NCI-H1105 (cell line): ENCODE data around the gene SMPD4.
A peak's percentile ranks its signal among the peaks of the same experiment; 100 is the strongest.
"Not testable (repeated sequence)": the region's sequence is repeated elsewhere in the genome, so short reads cannot be mapped to it uniquely, and the experiment has no call there.

ENCODE experiments used
- DNase-seq: peaks from one replicate; lab custom pipeline; 2025; lab: John Stamatoyannopoulos, UW

Gene SMPD4, protein sequence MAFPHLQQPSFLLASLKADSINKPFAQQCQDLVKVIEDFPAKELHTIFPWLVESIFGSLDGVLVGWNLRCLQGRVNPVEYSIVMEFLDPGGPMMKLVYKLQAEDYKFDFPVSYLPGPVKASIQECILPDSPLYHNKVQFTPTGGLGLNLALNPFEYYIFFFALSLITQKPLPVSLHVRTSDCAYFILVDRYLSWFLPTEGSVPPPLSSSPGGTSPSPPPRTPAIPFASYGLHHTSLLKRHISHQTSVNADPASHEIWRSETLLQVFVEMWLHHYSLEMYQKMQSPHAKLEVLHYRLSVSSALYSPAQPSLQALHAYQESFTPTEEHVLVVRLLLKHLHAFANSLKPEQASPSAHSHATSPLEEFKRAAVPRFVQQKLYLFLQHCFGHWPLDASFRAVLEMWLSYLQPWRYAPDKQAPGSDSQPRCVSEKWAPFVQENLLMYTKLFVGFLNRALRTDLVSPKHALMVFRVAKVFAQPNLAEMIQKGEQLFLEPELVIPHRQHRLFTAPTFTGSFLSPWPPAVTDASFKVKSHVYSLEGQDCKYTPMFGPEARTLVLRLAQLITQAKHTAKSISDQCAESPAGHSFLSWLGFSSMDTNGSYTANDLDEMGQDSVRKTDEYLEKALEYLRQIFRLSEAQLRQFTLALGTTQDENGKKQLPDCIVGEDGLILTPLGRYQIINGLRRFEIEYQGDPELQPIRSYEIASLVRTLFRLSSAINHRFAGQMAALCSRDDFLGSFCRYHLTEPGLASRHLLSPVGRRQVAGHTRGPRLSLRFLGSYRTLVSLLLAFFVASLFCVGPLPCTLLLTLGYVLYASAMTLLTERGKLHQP

DNA sequence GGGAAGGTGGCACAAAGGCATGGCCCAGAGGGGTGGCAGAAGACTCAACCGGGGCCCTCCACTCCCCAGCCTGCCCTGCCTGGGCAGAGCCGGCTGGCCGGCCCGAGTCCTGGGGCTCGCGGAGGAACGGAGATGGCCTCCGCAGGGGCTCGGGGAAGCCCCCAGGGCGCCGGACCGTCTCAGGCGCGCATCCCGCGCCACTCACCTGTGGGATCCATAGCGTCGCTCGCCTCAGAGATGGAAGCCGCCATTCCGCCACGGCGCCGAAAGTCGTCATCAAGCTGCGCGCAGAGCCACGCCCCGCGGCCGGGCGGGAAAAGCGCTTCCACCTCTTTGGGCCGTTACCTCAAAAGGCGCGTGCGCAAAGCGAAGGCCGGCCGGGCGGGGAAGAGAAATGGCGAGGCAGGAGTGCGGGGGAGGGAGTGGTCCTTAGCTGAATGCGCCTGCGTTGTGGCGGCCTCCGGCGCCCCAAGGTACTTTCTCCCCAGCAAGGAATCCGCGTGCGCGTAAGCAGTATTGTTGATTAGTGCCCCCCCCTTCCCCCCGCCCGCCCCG, at the start of gene SMPD4:
Gene SMPD4, minus strand, starts transcription at position 278 of the 555 bp plus-strand sequence. CDS start 5,010 bp downstream, outside the sequence.
- DNase-seq = peak; percentile 84

DNA sequence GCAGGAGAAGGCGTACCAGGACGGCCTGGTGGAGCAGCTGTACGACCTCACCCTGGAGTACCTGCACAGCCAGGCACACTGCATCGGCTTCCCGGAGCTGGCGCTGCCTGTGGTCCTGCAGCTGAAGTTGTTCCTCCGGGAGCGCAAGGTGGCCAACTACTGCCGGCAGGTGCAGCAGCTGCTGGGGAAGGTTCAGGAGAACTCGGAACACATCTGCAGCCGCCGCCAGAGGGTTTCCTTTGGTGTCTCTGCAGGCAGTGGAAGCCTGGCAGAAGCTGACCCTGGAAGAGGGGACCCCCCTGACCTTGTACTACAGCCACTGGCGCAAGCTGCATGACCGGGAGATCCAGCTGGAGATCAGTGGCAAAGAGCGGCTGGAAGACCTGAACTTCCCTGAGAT, 49.5 kb upstream of the SMPD4 start:
- DNase-seq = not testable (repeated sequence)

DNA sequence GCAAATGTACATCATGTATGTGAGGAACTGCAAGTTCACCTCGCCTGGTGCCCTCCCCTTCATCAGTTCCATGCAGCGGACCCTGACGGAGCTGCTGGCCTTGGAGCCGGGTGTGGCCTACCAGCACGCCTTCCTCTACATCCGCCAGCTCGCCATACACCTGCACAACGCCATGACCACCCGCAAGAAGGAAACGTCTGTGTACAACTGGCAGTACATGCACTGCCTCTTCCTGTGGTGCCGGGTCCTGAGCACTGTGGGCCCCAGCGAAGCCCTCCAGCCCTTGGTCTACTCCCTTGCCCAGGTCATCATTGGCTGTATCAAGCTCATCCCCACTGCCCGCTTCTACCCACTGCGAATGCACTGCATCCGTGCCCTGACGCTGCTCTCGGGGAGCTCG, 49.0 kb upstream of the SMPD4 start:
- not testable (repeated sequence) for DNase-seq

DNA sequence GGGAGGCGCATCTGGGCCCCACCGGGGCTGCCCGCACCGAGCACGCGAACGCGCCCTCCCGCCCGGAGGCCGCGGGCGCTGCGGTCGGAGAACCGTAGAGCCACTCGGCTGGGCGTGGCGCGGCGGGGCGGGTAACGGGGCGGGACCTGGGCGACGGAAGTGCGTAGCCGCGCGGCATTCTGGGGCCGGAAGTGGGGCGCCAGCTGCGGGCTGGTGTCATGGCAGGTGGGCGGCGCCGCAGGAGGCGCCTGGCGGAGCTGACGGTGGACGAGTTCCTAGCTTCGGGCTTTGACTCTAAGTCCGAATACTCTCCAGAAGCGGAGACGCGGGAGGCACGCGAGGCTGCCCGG, 47.7 kb upstream of the SMPD4 start:
- DNase-seq = not testable (repeated sequence)

DNA sequence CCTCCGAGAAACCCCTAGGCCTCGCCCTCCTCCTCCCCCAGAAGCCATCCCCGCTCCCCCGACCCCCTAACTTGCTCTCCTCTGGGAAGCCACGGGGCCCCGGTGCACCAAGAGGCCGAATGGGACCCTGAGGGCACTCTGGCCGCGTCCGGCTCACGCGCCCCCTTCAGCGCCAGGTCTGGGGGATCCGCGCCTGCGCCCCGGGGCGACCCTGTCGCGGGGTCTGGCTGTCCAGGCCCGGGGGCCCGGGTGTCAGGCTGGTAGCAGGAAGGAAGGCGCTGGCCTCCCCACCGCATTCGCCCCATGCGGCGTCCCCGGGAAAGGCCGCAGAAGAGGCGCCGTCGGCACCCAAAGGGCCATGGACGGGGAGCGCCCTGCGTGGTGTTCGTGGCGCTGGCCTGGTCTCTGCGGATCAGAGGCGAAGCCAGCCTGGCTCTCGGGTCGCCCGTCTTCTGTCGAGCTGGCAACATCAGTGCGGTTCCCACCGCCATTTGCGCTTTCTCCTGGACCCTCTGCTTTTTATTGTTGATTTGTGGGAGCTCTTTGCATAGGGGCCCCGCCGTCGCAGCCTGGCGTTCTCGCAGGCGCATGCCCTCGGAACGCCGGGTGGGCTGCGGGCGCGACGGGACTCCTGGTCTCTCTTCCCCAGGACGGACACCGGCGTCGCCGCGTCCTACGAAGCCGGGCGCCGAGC, 47.2 kb upstream of the SMPD4 start:
- not testable (repeated sequence) for DNase-seq

DNA sequence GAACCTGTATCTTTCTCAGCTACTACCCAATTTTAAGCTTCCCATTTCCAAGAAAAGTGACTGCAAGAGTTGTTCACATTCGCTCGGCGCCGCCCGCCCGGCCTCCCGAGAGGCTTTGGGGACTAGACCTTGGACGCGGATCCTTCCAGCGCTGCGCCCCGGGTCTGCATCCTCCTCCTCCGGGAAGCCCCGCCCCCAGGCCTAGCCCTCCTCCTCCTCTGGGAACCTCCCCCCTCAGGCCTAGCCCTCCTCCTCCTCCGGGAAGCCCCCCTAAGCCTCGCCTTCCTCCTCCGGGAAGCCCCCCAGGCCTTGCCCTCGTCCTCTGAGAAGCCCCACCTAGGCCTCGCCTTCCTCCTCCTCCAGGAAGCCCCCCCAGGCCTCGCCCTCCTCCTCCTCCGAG, 46.6 kb upstream of the SMPD4 start:
- not testable (repeated sequence) for DNase-seq

DNA sequence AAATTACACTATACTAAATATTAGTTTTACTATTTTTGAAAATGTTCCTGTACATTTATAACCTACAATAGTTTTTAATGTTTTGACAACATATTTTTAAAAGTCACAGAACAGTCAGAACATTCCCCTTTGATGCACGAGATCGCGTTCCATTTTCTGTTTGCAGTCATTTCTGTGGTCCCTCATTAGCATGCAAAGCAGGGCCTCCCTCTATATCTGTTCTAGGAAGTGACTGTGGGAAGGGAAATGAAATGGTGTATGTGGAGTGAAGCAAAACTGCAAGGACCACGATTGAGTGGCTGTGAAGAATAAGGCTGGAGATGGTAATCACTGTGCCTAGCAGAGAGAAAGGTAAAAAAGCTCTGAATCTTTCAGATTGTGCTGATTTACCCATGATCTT, 41.1 kb upstream of the SMPD4 start:
- DNase-seq = not testable (repeated sequence)

DNA sequence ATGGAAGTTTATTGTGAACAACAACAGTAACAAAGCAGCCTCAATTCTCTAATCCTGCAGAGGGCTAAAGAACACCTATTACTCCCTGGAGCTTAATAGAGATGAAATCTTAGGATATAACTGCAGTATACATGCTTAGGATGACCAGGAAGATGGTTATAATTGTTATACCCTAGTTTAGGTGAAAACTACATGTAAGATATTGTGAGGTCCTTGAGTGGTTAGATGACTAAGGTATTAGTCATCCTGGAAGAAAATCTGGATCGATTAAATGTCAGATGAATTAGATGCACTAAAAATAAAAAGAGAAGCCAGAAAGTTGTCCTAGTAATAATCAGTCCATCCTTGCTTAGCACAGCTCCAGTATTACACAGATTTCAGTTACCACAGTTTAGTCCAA, 39.1 kb upstream of the SMPD4 start:
- not testable (repeated sequence) for DNase-seq

DNA sequence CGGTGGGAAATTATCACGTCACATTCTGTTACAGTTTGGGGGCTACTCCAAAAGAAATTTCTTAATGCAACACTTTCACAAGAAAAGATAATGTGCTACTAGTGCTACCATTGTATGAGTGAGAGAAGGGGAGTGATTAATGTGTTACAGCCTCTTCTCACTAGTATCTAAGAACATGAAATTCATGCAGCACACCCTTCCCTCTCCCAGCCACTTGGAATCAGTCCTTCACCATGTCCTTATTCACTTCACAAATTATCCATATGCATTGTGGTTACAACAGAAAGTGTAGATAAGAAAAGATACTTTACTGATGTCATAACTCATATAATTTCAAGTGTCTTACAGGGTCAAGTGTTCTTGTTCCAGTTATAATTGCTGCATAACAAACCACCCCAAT, 37.7 kb upstream of the SMPD4 start:
- not testable (repeated sequence) for DNase-seq

DNA sequence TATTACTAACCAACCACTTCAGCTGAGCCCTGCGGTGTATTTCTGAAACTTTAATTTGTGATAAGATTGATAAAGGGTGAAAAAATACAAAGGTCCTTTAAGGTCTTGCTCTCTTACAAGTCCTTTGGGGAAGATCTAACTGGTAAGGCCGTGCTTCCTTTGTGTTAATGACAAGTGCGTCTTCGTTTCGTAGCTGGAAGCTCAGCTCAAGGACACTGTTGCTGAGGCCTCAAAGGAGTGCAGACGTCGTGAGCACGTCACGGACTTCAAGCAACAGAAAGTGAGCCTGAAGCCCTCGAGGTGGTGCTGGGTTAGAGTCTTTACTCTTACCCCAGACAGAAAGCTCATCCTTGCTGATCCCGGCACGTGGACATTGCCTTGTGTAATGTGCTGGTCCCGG, 25.6 kb upstream of the SMPD4 start:
- DNase-seq = not testable (repeated sequence)

DNA sequence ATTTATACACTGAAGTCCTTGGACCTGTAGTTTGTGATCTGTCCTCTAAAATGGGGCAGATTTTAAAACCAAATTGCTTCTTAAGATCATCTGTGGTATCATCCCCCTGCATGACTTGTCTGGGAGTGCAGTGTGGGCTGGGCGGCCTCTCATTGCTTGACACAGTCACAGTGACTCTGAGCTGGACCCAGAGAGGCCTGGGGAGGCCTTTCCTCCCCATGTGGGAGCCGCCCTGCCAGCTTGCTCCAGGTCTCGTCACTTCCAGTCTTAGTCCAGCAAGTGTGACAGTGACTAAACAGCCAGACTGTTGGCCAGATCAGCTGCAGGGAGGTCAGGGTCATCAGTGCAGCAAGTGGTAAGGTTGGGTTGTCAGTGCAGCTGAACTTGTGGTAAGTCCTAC, 21.7 kb upstream of the SMPD4 start:
- not testable (repeated sequence) for DNase-seq

DNA sequence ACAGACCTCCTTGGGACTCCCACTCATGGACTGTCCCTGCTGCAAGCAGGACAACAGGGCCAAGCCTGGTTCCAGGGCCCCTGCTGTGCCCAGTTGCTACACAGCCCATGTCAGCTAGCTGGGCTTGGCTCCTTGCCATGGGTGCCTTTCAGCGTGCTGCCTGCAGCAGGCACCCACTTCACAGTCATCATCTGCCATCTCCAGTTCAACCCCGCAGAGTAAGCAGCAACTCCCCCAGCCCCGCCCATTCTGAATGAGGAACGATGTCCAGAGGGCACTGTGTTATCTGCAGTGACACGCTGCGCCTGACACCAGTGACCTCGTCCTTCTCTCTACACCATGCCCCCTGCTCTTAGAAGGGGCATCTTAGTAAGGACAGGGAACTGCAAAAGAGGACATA, 21.1 kb upstream of the SMPD4 start:
- not testable (repeated sequence) for DNase-seq

DNA sequence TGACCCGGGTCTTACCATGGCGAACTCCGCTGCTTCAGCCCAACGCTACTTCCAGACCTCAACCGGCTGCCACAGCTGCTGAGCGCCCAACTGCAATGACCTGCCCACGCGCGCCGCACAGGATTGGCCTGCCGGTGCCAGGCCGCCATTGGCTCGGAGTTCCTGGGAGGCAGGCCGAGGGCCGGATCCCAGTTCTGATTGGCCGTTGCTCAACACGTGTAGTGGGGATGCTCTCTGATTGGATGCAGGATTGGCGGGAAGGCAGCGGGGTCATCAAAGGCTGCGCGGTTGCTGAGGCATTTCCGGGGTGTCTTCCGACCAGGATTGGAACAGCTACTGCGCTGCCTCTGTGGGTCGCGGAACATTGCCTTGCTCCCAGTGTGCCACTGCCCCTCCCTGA, 16.9 kb upstream of the SMPD4 start, which contains the start of gene TUBA3E:
Gene TUBA3E, minus strand, starts transcription at position 97 of the 400 bp plus-strand sequence. Its CDS starts 79 bp downstream, at position 18.
- DNase-seq = no peak

DNA sequence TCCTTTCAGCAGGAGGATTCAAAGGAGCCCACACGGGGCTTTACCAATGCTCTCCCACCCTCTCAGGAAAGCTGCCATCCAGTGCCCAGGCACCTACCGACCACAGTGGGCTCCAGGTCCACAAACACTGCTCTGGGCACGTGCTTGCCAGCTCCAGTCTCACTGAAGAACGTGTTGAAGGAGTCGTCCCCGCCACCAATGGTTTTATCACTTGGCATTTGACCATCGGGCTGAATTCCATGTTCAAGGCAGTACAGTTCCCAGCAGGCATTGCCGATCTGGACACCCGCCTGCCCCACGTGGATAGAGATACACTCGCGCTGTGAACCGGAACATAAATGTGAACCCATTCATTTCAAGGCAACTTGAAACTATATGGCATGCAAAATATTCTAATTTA, 14.7 kb upstream of the SMPD4 start:
- not testable (repeated sequence) for DNase-seq

DNA sequence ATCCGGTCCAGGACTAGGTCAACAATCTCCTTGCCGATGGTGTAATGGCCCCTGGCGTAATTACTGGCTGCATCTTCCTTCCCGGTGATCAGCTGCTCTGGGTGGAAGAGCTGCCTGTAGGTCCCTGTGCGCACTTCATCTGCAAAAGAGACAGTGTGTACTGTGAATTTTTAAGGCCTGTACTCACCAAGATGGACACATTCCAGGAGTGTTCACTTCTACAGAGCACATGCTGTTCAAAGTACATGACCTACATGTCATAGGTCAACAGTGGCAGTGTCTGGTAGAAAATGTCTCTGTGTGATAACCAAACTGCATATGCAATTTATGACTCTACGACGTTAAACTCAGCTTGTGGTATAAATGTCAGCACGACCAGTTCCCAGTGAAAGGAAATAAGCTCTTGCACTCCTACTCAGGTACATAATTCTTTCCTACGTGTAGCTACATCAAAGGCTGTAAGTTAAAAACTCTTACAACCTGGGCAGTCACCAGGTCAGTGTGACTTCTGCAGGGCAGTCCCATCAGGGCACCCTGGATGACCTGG, 13.8 kb upstream of the SMPD4 start:
- not testable (repeated sequence) for DNase-seq

DNA sequence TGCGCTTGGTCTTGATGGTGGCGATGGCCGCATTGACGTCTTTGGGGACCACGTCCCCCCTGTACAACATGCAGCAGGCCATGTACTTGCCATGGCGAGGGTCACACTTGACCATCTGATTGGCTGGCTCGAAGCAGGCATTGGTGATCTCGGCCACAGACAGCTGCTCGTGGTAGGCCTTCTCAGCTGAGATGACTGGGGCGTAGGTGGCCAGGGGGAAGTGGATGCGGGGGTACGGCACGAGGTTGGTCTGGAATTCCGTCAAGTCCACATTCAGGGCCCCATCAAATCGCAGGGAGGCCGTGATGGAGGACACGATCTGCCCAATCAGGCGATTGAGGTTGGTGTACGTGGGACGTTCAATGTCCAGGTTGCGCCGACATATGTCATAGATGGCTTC, 12.4 kb upstream of the SMPD4 start:
- not testable (repeated sequence) for DNase-seq

DNA sequence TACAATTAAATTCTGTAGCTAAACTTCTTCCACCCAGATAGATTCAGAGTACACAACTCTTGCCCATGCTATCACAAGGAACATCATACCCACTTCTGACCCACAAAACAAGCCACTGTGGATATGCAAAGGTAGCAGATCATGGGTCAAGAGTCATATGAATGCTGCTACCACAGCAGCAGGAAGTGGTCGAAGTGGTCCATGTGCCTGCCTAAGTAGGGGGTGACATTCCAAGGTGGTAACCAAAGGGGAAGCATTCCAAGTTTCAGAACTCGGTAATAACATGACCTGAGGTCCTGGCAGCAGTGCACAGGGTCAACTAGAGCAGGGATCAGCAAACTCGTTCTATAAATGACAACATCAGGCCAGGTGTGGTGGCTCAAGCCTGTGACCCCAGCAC, 11.0 kb upstream of the SMPD4 start:
- not testable (repeated sequence) for DNase-seq

DNA sequence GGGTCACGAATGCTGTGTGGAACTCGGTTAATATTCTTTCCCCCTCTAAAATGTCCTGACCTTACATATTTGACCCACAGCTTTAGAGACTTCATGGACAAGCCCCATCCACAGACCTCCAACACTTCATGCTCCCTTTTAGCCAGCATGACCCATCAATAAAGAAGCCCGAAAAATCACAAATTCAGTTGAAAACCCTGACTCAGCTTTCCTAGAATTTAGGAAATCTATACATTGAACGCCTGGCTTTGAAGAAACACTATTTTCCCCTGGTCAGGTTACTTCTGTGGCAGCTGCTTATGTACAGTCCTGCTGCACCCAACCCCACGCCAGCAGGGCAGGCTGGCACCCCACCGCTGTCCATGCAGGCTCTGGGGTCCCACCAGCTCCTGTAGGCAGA, 9.9 kb upstream of the SMPD4 start:
- DNase-seq = not testable (repeated sequence)

DNA sequence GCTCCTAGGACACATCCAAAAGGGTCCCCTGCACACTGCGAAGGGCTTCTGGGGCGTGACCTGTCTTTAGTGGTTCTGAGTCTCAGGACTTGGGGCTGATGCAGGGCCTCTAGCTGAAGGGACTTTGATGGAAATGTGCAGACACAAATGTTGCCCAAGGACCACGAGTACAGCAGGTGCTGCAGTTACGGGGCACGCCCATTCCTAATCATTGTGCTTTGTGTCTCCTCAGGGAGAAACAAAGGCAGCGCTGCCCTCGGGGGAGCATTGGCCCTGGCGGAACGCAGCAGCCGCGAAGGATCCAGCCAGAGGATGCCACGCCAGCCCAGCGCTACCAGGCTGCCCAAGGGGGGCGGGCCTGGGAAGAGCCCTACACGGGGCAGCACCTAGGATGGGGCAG, 8.8 kb upstream of the SMPD4 start:
- no peak for DNase-seq

DNA sequence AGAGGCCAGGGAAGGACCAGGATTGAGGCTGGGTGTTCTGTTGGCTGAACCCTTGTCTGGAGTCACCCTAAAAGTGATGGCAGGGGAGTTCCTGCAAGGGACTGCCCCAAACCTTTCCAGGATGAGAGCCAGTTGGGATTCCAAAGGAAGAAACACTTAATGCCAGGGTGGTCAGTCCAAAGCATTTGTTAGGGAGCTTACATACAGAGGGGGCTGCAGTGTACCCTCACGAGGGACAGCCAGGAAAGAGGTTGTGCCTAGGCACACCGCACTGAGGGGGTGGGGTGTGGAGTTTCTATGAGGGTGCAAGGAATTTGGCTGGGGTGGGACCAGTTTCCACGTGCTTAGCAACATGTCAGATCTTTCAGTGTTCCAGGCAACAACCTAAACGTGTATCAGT, 7.6 kb upstream of the SMPD4 start:
- not testable (repeated sequence) for DNase-seq
